Measurements from ENCODE around the gene DFFA. TPM values are rescaled to one million over a fixed set of nuclear protein-coding genes. Genes with fewer than 3 reads are reported as not detected.

Gene DFFA
- total and polyA plus RNA-seq, 4 donors = 10.6 to 20.0 (median 14.3) TPM

DNA sequence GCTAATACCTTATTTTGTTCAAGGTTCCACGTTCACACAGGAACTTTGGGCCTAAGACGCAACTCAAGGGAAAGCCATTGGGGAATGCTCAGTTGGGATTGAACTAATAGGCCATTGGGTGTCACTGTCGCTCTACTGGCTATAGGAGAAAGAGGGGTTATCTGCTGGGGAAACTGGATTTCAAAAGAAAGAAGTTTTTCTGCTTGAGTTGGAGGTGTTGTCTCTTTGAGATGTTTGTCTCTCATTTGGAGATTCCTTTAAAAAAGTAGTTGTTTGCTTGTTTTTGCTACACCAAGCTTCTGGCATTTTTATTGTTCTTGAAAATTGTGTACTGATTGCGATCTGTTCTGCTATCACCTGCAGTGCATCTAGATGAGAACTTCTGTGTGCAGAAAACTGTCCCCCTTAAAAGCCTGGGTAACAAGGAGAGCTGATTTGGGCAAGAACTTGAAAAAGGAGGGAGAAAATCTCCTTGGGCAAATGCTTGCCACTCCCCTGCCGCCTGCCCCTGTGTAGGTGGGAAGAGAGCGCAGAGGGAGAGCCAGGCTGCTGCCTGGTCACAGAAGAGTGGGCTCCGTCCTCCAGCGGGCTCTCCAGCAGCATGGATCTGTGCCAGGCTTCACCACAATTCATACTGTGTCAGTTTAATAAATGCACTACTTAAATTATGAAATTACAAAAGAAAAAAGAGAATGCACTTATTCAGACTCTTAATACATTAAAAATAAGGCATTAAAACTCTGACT, 42.3 kb upstream of the DFFA start:
- peaks cover 17 to 67% (median 50%) of the 10 kb centered on the region in 4 donors for H3K4me1 ChIP-seq (ENCODE audit: control insufficient read depth in 4 of 4, insufficient read depth in 4 of 4, low read length in 3 of 4)
- WGBS = 82% methylated on average over 8 of the region's 8 CpGs
- no peaks in the 10 kb centered on the region for H3K36me3 ChIP-seq (ENCODE audit: control insufficient read depth in 4 of 4, insufficient read depth in 3 of 4, low read depth in 1 of 4, low read length in 3 of 4)
- no peak overlapping the region for H3K27ac ChIP-seq (ENCODE audit: low read depth in 1 of 2, low read length in 2 of 2)
- no peak overlapping the region for H3K4me3 ChIP-seq (ENCODE audit: low read depth in 1 of 3, low read length in 3 of 3)
- peak overlapping the region in 1 of 2 donors; percentile 29 for H3K9ac ChIP-seq (ENCODE audit: low read depth in 1 of 2, low read length in 2 of 2)
- H3K9me3 ChIP-seq (ENCODE audit: control insufficient read depth in 4 of 4, low read length in 3 of 4) = no peaks in the 10 kb centered on the region
- TF ChIP-seq RAD21 (IDR thresholded peaks at IDR 0.05) (peak; percentile 75 to 79), FOXA1 (IDR thresholded peaks at IDR 0.05) (no peak), RXRA (IDR thresholded peaks at IDR 0.05) (no peak), NR2F2 (IDR thresholded peaks at IDR 0.05) (no peak), YY1 (IDR thresholded peaks at IDR 0.05) (peak; percentile 35), EGR1 (IDR thresholded peaks at IDR 0.05; ENCODE audit: low read depth in 2 of 2) (no peak)
- TF ChIP-seq, protein P1, sequence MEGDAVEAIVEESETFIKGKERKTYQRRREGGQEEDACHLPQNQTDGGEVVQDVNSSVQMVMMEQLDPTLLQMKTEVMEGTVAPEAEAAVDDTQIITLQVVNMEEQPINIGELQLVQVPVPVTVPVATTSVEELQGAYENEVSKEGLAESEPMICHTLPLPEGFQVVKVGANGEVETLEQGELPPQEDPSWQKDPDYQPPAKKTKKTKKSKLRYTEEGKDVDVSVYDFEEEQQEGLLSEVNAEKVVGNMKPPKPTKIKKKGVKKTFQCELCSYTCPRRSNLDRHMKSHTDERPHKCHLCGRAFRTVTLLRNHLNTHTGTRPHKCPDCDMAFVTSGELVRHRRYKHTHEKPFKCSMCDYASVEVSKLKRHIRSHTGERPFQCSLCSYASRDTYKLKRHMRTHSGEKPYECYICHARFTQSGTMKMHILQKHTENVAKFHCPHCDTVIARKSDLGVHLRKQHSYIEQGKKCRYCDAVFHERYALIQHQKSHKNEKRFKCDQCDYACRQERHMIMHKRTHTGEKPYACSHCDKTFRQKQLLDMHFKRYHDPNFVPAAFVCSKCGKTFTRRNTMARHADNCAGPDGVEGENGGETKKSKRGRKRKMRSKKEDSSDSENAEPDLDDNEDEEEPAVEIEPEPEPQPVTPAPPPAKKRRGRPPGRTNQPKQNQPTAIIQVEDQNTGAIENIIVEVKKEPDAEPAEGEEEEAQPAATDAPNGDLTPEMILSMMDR (IDR thresholded peaks at IDR 0.05; ENCODE audit: low read depth, low read length, missing input control) = peak; percentile 42
- H3K27me3 ChIP-seq (ENCODE audit: control insufficient read depth in 4 of 4, insufficient read depth in 4 of 4, low read length in 3 of 4) = no peaks in the 10 kb centered on the region
- no peak for DNase-seq (ENCODE audit: low spot score)

DNA sequence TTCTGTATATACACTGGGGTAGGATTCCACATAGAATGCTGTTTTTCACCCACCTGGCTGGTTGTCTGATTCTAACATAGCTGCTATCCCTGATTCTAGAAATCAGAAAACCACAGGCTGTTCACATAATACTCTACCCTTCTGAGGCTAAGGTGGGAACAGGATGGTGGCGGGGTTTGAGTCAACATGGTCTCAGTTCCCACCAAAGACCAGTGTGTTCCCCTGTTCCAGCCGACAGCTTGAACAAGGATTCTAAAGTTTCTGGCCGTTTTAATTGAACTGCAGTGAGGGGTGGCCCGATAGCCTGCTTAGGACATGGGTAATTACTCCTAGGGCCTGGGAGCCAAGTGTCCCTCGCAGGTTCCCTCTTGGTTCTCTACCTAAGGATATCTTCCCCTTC, 40.9 kb upstream of the DFFA start:
- Histone ChIP-seq H3K4me3 (ENCODE audit: low read depth in 1 of 3, low read length in 3 of 3) (no peak overlapping the region), H3K27me3 (ENCODE audit: control insufficient read depth in 4 of 4, insufficient read depth in 4 of 4, low read length in 3 of 4) (no peaks in the 10 kb centered on the region), H3K27ac (ENCODE audit: low read depth in 1 of 2, low read length in 2 of 2) (no peak overlapping the region), H3K9ac (ENCODE audit: low read depth in 1 of 2, low read length in 2 of 2) (no peak overlapping the region), H3K4me1 (ENCODE audit: control insufficient read depth in 4 of 4, insufficient read depth in 4 of 4, low read length in 3 of 4) (peaks cover 17 to 67% (median 56%) of the 10 kb centered on the region in 4 donors), H3K36me3 (ENCODE audit: control insufficient read depth in 4 of 4, insufficient read depth in 3 of 4, low read depth in 1 of 4, low read length in 3 of 4) (no peaks in the 10 kb centered on the region), H3K9me3 (ENCODE audit: control insufficient read depth in 4 of 4, low read length in 3 of 4) (no peaks in the 10 kb centered on the region)
- WGBS = 91% methylated on average over 5 of the region's 5 CpGs
- DNase-seq (ENCODE audit: low spot score) = no peak
- TF ChIP-seq RXRA (IDR thresholded peaks at IDR 0.05) (no peak), RAD21 (IDR thresholded peaks at IDR 0.05) (no peak)

DNA sequence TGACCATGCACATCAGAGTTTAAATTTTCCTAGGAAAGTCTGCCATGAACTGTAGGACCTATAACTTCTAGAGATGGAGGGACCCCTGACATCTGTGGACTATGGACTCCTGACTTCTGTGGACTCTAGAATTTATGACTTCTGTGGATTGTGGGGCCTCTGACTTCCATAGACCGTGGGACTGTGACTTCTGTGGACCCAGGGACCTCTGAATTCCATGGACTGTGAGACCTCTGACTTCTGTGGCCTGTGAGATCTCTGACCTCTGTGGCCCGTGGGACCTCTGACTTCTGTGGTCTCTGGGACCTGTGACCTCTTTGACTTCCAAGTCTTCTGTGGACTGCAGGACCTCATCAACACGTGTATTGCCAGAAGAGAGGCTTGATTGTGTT, 39.2 kb upstream of the DFFA start:
- no peaks in the 10 kb centered on the region for H3K27me3 ChIP-seq (ENCODE audit: control insufficient read depth in 4 of 4, insufficient read depth in 4 of 4, low read length in 3 of 4)
- no peak overlapping the region for H3K9ac ChIP-seq (ENCODE audit: low read depth in 1 of 2, low read length in 2 of 2)
- H3K4me1 ChIP-seq (ENCODE audit: control insufficient read depth in 4 of 4, insufficient read depth in 4 of 4, low read length in 3 of 4) = peaks cover 17 to 71% (median 55%) of the 10 kb centered on the region in 4 donors
- H3K27ac ChIP-seq (ENCODE audit: low read depth in 1 of 2, low read length in 2 of 2) = peak overlapping the region; percentile 22 to 29
- no peak for DNase-seq (ENCODE audit: low spot score)
- H3K4me3 ChIP-seq (ENCODE audit: low read depth in 1 of 3, low read length in 3 of 3) = no peak overlapping the region
- TF ChIP-seq JUND (IDR thresholded peaks at IDR 0.05) (no peak), HNF4A (conservative IDR thresholded peaks at IDR 0.05) (peak in 1 of 2 donors; percentile 4)
- no peaks in the 10 kb centered on the region for H3K9me3 ChIP-seq (ENCODE audit: control insufficient read depth in 4 of 4, low read length in 3 of 4)
- H3K36me3 ChIP-seq (ENCODE audit: control insufficient read depth in 4 of 4, insufficient read depth in 3 of 4, low read depth in 1 of 4, low read length in 3 of 4) = no peaks in the 10 kb centered on the region
- 35% methylated on average over 3 of the region's 3 CpGs for WGBS
